ENCODE results near the gene MGRN1. TPM values are rescaled to one million over a fixed set of nuclear protein-coding genes. Genes with fewer than 3 reads are reported as not detected.

Gene MGRN1
- total and polyA plus RNA-seq, 2 donors (not counting 1 experiment from before 2014, with no cell fraction given) = 22.7 to 89.2 TPM

GRCh38 chr16:4667203-4667963 lies 42.8 kb downstream of the MGRN1 start:
- ChIA-PET CTCF (no interaction called here), POLR2A (no interaction called here)
- Histone ChIP-seq H3K36me3 (replicated peaks in 1 of 2; ENCODE audit: control extremely low read depth in 1 of 2, control insufficient read depth in 1 of 2, extremely low read depth in 1 of 2, insufficient read depth in 2 of 2, low read length in 1 of 2) (peaks cover 4 to 46% of the 10 kb centered on the region in 2 experiments), H3K27ac (ENCODE audit: low read length in 2 of 2) (no peak overlapping the region), H3K4me1 (ENCODE audit: control insufficient read depth in 2 of 2, insufficient read depth in 2 of 2, low read length in 2 of 2) (peaks cover 17 to 23% of the 10 kb centered on the region in 2 donors), H3K79me2 (ENCODE audit: control insufficient read depth, insufficient read depth, low read length) (peaks cover 5% of the 10 kb centered on the region), H3K4me2 (replicated peaks; ENCODE audit: low read depth, low read length, poor library complexity, severe bottlenecking) (no peak overlapping the region), H4K20me1 (ENCODE audit: control insufficient read depth, insufficient read depth, low read length, poor library complexity, severe bottlenecking) (no peaks in the 10 kb centered on the region), H3K4me3 (ENCODE audit: control extremely low read depth in 1 of 5, extremely low read depth in 1 of 5, insufficient read depth in 1 of 5, low read depth in 2 of 5, low read length in 4 of 5) (no peak overlapping the region), H3K9ac (ENCODE audit: low read length) (no peak overlapping the region), H3K9me3 (ENCODE audit: control extremely low read depth in 1 of 3, control insufficient read depth in 2 of 3, insufficient read depth in 1 of 3, low read length in 2 of 3) (no peaks in the 10 kb centered on the region), H3K27me3 (replicated peaks in 1 of 4; ENCODE audit: control extremely low read depth in 1 of 4, control insufficient read depth in 3 of 4, insufficient read depth in 4 of 4, low read length in 3 of 4) (no peaks in the 10 kb centered on the region), H2AFZ (ENCODE audit: insufficient read depth, low read depth, low read length, poor library complexity, severe bottlenecking) (no peak overlapping the region)
- Mint-ChIP-seq H3K9me3 (ENCODE audit: insufficient read depth) (no peaks in the 10 kb centered on the region), H3K27me3 (no peaks in the 10 kb centered on the region), H3K4me3 (no peak overlapping the region), H3K27ac (no peak overlapping the region), H3K4me1 (peaks cover 23% of the 10 kb centered on the region)
- intact Hi-C loops (cut with micrococcal nuclease) = no loop called here
- WGBS (ENCODE audit: insufficient coverage) = 96% methylated on average over 20 of the region's 20 CpGs
- DNase-seq = no peak
- no peak for ATAC-seq (ENCODE audit: low read depth)
- TF ChIP-seq CTCF (IDR thresholded peaks at IDR 0.05) (no peak), EZH2 (IDR thresholded peaks at IDR 0.05; ENCODE audit: borderline replicate concordance, insufficient read depth, low read depth, low read length, poor library complexity, severe bottlenecking) (no peak)

- over 99% methylated on average over 10 of the region's 10 CpGs for WGBS (ENCODE audit: insufficient coverage)
- H3K4me3 Mint-ChIP-seq = no peak overlapping the region
- ChIA-PET POLR2A (no interaction called here), CTCF (no interaction called here)
- Histone ChIP-seq H4K20me1 (ENCODE audit: control insufficient read depth, insufficient read depth, low read length, poor library complexity, severe bottlenecking) (no peaks in the 10 kb centered on the region), H2AFZ (ENCODE audit: insufficient read depth, low read depth, low read length, poor library complexity, severe bottlenecking) (no peak overlapping the region), H3K9me3 (ENCODE audit: control extremely low read depth in 1 of 3, control insufficient read depth in 2 of 3, insufficient read depth in 1 of 3, low read length in 2 of 3) (no peaks in the 10 kb centered on the region), H3K9ac (ENCODE audit: low read length) (no peak overlapping the region), H3K4me1 (ENCODE audit: control insufficient read depth in 2 of 2, insufficient read depth in 2 of 2, low read length in 2 of 2) (peaks cover 17 to 21% of the 10 kb centered on the region in 2 donors), H3K4me2 (replicated peaks; ENCODE audit: low read depth, low read length, poor library complexity, severe bottlenecking) (no peak overlapping the region), H3K79me2 (ENCODE audit: control insufficient read depth, insufficient read depth, low read length) (peaks cover 5% of the 10 kb centered on the region), H3K27ac (ENCODE audit: low read length in 2 of 2) (no peak overlapping the region), H3K36me3 (replicated peaks in 1 of 2; ENCODE audit: control extremely low read depth in 1 of 2, control insufficient read depth in 1 of 2, extremely low read depth in 1 of 2, insufficient read depth in 2 of 2, low read length in 1 of 2) (peaks cover 4 to 46% of the 10 kb centered on the region in 2 experiments), H3K4me3 (ENCODE audit: control extremely low read depth in 1 of 5, extremely low read depth in 1 of 5, insufficient read depth in 1 of 5, low read depth in 2 of 5, low read length in 4 of 5) (no peak overlapping the region), H3K27me3 (replicated peaks in 1 of 4; ENCODE audit: control extremely low read depth in 1 of 4, control insufficient read depth in 3 of 4, insufficient read depth in 4 of 4, low read length in 3 of 4) (no peaks in the 10 kb centered on the region)
- peaks cover 22% of the 10 kb centered on the region for H3K4me1 Mint-ChIP-seq
- TF ChIP-seq EZH2 (IDR thresholded peaks at IDR 0.05; ENCODE audit: borderline replicate concordance, insufficient read depth, low read depth, low read length, poor library complexity, severe bottlenecking) (no peak), CTCF (IDR thresholded peaks at IDR 0.05) (no peak)
- ATAC-seq (ENCODE audit: low read depth) (no peak), DNase-seq (no peak)
- H3K27me3 Mint-ChIP-seq = no peaks in the 10 kb centered on the region
- H3K27ac Mint-ChIP-seq = no peak overlapping the region
- intact Hi-C loops (cut with micrococcal nuclease) = no loop called here
- H3K9me3 Mint-ChIP-seq (ENCODE audit: insufficient read depth) = no peaks in the 10 kb centered on the region
Observed at GRCh38 chr16:4668313-4668960, 43.8 kb downstream of the MGRN1 start.

All from B cell (primary cell).